ENCODE data around the gene AACS.

- TF ChIP-seq REST (IDR thresholded peaks at IDR 0.05; ENCODE audit: borderline replicate concordance) (no peak), CTCF (IDR thresholded peaks at IDR 0.05; ENCODE audit: poor library complexity, severe bottlenecking) (no peak), SMC3 (conservative IDR thresholded peaks at IDR 0.05; ENCODE audit: poor library complexity) (no peak), EZH2 (IDR thresholded peaks at IDR 0.05; ENCODE audit: borderline replicate concordance, insufficient read depth, low read length, poor library complexity, severe bottlenecking) (no peak), MXI1 (conservative IDR thresholded peaks at IDR 0.05; ENCODE audit: poor library complexity, severe bottlenecking) (no peak), POLR2AphosphoS5 (IDR thresholded peaks at IDR 0.05) (no peak), EP300 (conservative IDR thresholded peaks at IDR 0.05; ENCODE audit: poor library complexity, severe bottlenecking) (no peak)
These were observed 48.6 kb downstream of the AACS start for GRCh38 chr12:125113789-125114188.
